HepG2 (cell line): ENCODE data around the gene MTFR1L. TPM values are rescaled to one million over a fixed set of nuclear protein-coding genes. Genes with fewer than 3 reads are reported as not detected.

ENCODE experiments used
- ARNTL ChIP-seq: sonication (generic); formaldehyde crosslinking; IDR thresholded peaks from 2 replicates; pipeline ENCODE4 v1.4.0; 2020; ENCODE audit warnings: mild to moderate bottlenecking, missing genetic modification reagents
- GABPA ChIP-seq, 2 experiments: IDR thresholded peaks; 2 replicates each; pipeline ENCODE4 v1.6.1; 2011 to 2016; ENCODE audit warnings: low read depth in 2 of 2, low read length in 1 of 2, missing biosample characterization in 1 of 2, missing genetic modification characterization in 1 of 2
- GABPB1 ChIP-seq: IDR thresholded peaks from 2 replicates; pipeline ENCODE4 v1.6.1; 2016; ENCODE audit warnings: mild to moderate bottlenecking, missing genetic modification reagents, moderate library complexity, missing compliant biosample characterization
- GTF3A ChIP-seq: sonication (generic); formaldehyde crosslinking; conservative IDR thresholded peaks from 2 replicates; pipeline ENCODE4 v1.4.0; 2020; ENCODE audit warnings: mild to moderate bottlenecking, missing genetic modification reagents
- MED13 ChIP-seq: sonication (generic); formaldehyde crosslinking; IDR thresholded peaks from 2 replicates; pipeline ENCODE4 v1.5.0; 2020; ENCODE audit warnings: missing genetic modification reagents
- NFKB2 ChIP-seq: sonication (generic); formaldehyde crosslinking; IDR thresholded peaks from 2 replicates; pipeline ENCODE4 v1.4.0; 2020; ENCODE audit warnings: missing genetic modification reagents, borderline replicate concordance
- NR2C2 ChIP-seq: sonication (generic); formaldehyde crosslinking; IDR thresholded peaks from 2 replicates; pipeline ENCODE4 v1.4.0; 2020; ENCODE audit warnings: missing genetic modification reagents, mild to moderate bottlenecking, moderate library complexity, borderline replicate concordance
- PHF8 ChIP-seq: sonication (generic); formaldehyde crosslinking; IDR thresholded peaks from 2 replicates; pipeline ENCODE4 v1.5.0; 2020; ENCODE audit warnings: missing genetic modification reagents
- THAP11 ChIP-seq: IDR thresholded peaks from 2 replicates; pipeline ENCODE4 v1.6.1; 2016; ENCODE audit warnings: missing biosample characterization, missing genetic modification reagents
- ZNF136 ChIP-seq: sonication (generic); formaldehyde crosslinking; IDR thresholded peaks from 2 replicates; pipeline ENCODE4 v1.8.1; 2022; ENCODE audit warnings: low read depth, mild to moderate bottlenecking, moderate library complexity, missing genetic modification reagents
- ZNF143 ChIP-seq: sonication (generic); formaldehyde crosslinking; IDR thresholded peaks from 2 replicates; pipeline ENCODE4 v1.4.0; 2020; ENCODE audit warnings: missing genetic modification reagents
- ZNF225 ChIP-seq: sonication (generic); formaldehyde crosslinking; IDR thresholded peaks from 2 replicates; pipeline ENCODE4 v1.4.0; 2020; ENCODE audit warnings: mild to moderate bottlenecking, missing genetic modification reagents
- ZNF296 ChIP-seq: sonication (generic); formaldehyde crosslinking; conservative IDR thresholded peaks from 2 replicates; pipeline ENCODE4 v1.5.0; 2020; ENCODE audit warnings: mild to moderate bottlenecking, missing genetic modification reagents
- ZNF546 ChIP-seq: sonication (generic); formaldehyde crosslinking; conservative IDR thresholded peaks from 2 replicates; pipeline ENCODE4 v1.8.1; 2023; ENCODE audit warnings: mild to moderate bottlenecking, missing genetic modification reagents
- ZNF766 ChIP-seq: sonication (generic); formaldehyde crosslinking; IDR thresholded peaks from 2 replicates; pipeline ENCODE4 v1.5.0; 2020; ENCODE audit warnings: missing genetic modification reagents, borderline replicate concordance
- ZNF850 ChIP-seq: sonication (generic); formaldehyde crosslinking; conservative IDR thresholded peaks from 2 replicates; pipeline ENCODE4 v1.9.0; 2021; ENCODE audit warnings: mild to moderate bottlenecking, missing genetic modification reagents
- polyA plus RNA-seq, 8 experiments: library from polyadenylated mRNA; depleted of rRNA in 3 of 8; stranded (reverse) in 7 of 8; unstranded in 1 of 8; fragments of >200 nt; fragmentation: Illumina TruSeq in 4 of 8; extraction: Trizol in 4 of 8; gene quantifications; 2 replicates each; pipeline versions ENCODE4 v1.2.1 to v1.2.3, GENCODE V29; 2011 to 2016; ENCODE audit warnings: low read depth in 4 of 8, missing spikeins in 1 of 8, mixed read lengths in 1 of 8; ENCODE audit not compliant: insufficient read depth in 1 of 8
- total RNA-seq, 5 experiments: library from RNA; depleted of rRNA; stranded (reverse); fragments of >200 nt; fragmentation: Illumina TruSeq; extraction: Trizol; gene quantifications; 2 replicates each; pipeline ENCODE4 v1.2.3, GENCODE V29; 2016; ENCODE audit warnings: low read depth in 1 of 5
- TF ChIP-seq, protein P1 (sequence below): conservative IDR thresholded peaks from 2 replicates; pipeline ENCODE4 v1.6.1; 2018; ENCODE audit warnings: missing genetic modification reagents
- TF ChIP-seq, protein P2 (sequence below): sonication (generic); formaldehyde crosslinking; IDR thresholded peaks from 2 replicates; pipeline ENCODE4 v1.9.0; 2021; ENCODE audit warnings: missing genetic modification reagents, mild to moderate bottlenecking, borderline replicate concordance
- TF ChIP-seq, protein P3 (sequence below), 2 experiments: sonication (generic) in 1 of 2; formaldehyde crosslinking in 1 of 2; IDR thresholded peaks; 2 replicates each; pipeline versions ENCODE4 v1.6.1 to v1.9.0; 2014 to 2022; ENCODE audit warnings: antibody characterized with exemption in 1 of 2, borderline replicate concordance in 1 of 2, inconsistent platforms in 1 of 2, low read depth in 1 of 2, missing genetic modification reagents in 1 of 2
- TF ChIP-seq, protein P4 (sequence below): sonication (generic); formaldehyde crosslinking; IDR thresholded peaks from 2 replicates; pipeline ENCODE4 v1.5.0; 2020; ENCODE audit warnings: missing genetic modification reagents

Gene MTFR1L
- total and polyA plus RNA-seq, 2 of the 13 experiments (the other 11 are each of a cell fraction or from before 2014, with no cell fraction given) = 38.0 to 55.7 TPM

GRCh38 chr1:25871086-25871703, 51.4 kb downstream of the MTFR1L start (continued):
- TF ChIP-seq ZNF766 (CRISPR knock-in tag) (no peak), ZNF136 (CRISPR knock-in tag) (no peak), ZNF225 (CRISPR knock-in tag) (no peak), PHF8 (CRISPR knock-in tag) (peak; percentile 6; the same call in 1 of the 2 replicates), ARNTL (CRISPR knock-in tag) (no peak), MED13 (CRISPR knock-in tag) (no peak), NFKB2 (CRISPR knock-in tag) (no peak), GABPB1 (no peak), ZNF143 (no peak), GTF3A (CRISPR knock-in tag) (peak; percentile 67; the same call in 1 of the 2 replicates), THAP11 (CRISPR knock-in tag) (no peak), ZNF546 (CRISPR knock-in tag) (no peak), NR2C2 (CRISPR knock-in tag) (no peak), ZNF296 (no peak), GABPA (IDR thresholded peaks at IDR 0.05; ENCODE audit: low read depth, low read length) (no peak), GABPA (CRISPR knock-in tag; IDR thresholded peaks at IDR 0.05; ENCODE audit: low read depth) (no peak), ZNF850 (no peak)
- TF ChIP-seq, protein P1, sequence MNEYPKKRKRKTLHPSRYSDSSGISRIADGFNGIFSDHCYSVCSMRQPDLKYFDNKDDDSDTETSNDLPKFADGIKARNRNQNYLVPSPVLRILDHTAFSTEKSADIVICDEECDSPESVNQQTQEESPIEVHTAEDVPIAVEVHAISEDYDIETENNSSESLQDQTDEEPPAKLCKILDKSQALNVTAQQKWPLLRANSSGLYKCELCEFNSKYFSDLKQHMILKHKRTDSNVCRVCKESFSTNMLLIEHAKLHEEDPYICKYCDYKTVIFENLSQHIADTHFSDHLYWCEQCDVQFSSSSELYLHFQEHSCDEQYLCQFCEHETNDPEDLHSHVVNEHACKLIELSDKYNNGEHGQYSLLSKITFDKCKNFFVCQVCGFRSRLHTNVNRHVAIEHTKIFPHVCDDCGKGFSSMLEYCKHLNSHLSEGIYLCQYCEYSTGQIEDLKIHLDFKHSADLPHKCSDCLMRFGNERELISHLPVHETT (CRISPR knock-in tag) = no peak
- TF ChIP-seq, protein P2, sequence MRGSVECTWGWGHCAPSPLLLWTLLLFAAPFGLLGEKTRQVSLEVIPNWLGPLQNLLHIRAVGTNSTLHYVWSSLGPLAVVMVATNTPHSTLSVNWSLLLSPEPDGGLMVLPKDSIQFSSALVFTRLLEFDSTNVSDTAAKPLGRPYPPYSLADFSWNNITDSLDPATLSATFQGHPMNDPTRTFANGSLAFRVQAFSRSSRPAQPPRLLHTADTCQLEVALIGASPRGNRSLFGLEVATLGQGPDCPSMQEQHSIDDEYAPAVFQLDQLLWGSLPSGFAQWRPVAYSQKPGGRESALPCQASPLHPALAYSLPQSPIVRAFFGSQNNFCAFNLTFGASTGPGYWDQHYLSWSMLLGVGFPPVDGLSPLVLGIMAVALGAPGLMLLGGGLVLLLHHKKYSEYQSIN = no peak
- TF ChIP-seq, protein P3, sequence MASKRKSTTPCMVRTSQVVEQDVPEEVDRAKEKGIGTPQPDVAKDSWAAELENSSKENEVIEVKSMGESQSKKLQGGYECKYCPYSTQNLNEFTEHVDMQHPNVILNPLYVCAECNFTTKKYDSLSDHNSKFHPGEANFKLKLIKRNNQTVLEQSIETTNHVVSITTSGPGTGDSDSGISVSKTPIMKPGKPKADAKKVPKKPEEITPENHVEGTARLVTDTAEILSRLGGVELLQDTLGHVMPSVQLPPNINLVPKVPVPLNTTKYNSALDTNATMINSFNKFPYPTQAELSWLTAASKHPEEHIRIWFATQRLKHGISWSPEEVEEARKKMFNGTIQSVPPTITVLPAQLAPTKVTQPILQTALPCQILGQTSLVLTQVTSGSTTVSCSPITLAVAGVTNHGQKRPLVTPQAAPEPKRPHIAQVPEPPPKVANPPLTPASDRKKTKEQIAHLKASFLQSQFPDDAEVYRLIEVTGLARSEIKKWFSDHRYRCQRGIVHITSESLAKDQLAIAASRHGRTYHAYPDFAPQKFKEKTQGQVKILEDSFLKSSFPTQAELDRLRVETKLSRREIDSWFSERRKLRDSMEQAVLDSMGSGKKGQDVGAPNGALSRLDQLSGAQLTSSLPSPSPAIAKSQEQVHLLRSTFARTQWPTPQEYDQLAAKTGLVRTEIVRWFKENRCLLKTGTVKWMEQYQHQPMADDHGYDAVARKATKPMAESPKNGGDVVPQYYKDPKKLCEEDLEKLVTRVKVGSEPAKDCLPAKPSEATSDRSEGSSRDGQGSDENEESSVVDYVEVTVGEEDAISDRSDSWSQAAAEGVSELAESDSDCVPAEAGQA (IDR thresholded peaks at IDR 0.05; ENCODE audit: low read depth) = no peak
- TF ChIP-seq, protein P3 (CRISPR knock-in tag; IDR thresholded peaks at IDR 0.05; ENCODE audit: borderline replicate concordance) = no peak
- TF ChIP-seq, protein P4, sequence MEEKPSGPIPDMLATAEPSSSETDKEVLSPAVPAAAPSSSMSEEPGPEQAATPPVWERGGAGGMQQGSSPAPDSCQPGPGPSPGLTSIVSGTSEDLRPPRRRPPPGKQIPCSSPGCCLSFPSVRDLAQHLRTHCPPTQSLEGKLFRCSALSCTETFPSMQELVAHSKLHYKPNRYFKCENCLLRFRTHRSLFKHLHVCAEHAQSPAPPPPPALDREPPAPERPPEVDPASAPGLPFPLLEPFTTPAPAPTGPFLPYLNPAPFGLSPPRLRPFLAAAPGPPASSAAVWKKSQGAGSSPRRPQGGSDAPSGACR (CRISPR knock-in tag) = no peak
